ENCODE data around the gene ABLIM1.

DNA sequence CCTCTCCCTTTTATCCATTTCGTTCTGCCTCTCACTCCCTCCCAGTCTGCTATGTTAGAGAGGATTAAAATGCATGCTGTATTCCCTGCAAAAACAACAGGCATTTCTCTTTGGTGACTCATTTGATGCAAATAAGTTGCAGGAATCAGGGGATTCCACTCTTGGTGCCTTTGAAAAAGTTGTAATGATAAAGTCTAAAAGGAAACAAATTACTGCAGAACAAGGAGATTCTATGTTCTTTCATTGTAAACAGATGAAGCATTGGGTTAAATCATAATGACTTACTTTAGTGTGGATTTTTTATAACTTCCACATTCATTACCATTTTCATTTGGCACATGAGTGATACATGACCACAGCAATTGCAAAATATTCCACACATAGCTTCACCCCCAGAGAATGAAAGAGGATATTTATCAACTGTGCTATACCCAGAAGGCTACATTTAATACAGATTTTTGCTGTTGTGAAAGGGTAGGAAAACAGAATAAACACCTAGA lies 33.4 kb upstream of the ABLIM1 start:
- TF ChIP-seq, protein P1, sequence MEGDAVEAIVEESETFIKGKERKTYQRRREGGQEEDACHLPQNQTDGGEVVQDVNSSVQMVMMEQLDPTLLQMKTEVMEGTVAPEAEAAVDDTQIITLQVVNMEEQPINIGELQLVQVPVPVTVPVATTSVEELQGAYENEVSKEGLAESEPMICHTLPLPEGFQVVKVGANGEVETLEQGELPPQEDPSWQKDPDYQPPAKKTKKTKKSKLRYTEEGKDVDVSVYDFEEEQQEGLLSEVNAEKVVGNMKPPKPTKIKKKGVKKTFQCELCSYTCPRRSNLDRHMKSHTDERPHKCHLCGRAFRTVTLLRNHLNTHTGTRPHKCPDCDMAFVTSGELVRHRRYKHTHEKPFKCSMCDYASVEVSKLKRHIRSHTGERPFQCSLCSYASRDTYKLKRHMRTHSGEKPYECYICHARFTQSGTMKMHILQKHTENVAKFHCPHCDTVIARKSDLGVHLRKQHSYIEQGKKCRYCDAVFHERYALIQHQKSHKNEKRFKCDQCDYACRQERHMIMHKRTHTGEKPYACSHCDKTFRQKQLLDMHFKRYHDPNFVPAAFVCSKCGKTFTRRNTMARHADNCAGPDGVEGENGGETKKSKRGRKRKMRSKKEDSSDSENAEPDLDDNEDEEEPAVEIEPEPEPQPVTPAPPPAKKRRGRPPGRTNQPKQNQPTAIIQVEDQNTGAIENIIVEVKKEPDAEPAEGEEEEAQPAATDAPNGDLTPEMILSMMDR (IDR thresholded peaks at IDR 0.05 in 8 of 11, conservative IDR thresholded peaks at IDR 0.05 in 3 of 11), result no peak
- no peak for TF ChIP-seq POLR2A (IDR thresholded peaks at IDR 0.05)
